ENCODE data around the gene PTOV1.

DNA sequence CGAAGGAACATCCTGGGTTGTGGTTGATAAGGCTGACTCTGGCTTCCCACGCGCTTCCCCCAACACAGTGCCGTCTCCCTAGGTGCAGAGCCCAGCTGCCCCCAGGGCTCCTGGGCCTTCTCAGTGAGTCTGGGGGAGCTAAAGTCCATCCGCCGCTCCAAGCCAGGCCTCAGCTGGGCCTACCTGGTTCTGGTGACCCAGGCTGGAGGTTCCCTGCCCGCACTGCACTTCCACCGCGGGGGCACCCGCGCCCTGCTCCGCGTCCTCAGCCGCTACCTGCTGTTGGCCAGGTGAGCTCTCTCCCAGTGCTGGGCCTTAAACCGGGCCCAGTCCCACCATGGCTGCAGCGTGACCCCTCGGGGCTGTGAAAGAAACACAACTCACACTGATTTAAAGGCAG lies 30.2 kb downstream of the PTOV1 start:
- TF ChIP-seq, protein P1, sequence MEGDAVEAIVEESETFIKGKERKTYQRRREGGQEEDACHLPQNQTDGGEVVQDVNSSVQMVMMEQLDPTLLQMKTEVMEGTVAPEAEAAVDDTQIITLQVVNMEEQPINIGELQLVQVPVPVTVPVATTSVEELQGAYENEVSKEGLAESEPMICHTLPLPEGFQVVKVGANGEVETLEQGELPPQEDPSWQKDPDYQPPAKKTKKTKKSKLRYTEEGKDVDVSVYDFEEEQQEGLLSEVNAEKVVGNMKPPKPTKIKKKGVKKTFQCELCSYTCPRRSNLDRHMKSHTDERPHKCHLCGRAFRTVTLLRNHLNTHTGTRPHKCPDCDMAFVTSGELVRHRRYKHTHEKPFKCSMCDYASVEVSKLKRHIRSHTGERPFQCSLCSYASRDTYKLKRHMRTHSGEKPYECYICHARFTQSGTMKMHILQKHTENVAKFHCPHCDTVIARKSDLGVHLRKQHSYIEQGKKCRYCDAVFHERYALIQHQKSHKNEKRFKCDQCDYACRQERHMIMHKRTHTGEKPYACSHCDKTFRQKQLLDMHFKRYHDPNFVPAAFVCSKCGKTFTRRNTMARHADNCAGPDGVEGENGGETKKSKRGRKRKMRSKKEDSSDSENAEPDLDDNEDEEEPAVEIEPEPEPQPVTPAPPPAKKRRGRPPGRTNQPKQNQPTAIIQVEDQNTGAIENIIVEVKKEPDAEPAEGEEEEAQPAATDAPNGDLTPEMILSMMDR (IDR thresholded peaks at IDR 0.05; ENCODE audit: low read depth, low read length), result no peak
- TF ChIP-seq EZH2phosphoT487 (IDR thresholded peaks at IDR 0.05; ENCODE audit: low read depth), result no peak

Measured in OCI-LY3 (cell line).